Stimulated activated CD4-positive, alpha-beta T cell treated with anti-CD3 and anti-CD28 coated beads, TNF-alpha, amount 100 ng/mL, for 4 hours (primary cell): Measurements from ENCODE around the gene CDK11A.
"Not testable (repeated sequence)": the region's sequence is repeated elsewhere in the genome, so short reads cannot be mapped to it uniquely, and the experiment has no call there.

Experiments used
- DNase-seq, 3 experiments: peaks; one replicate each; pipeline ENCODE4 v3.0.0-alpha.2; 2020; ENCODE audit warnings: low read depth in 3 of 3

The CDK11A gene

GRCh38 chr1:1684031-1684681 lies 40.0 kb downstream of the CDK11A start:
- no peak for DNase-seq

GRCh38 chr1:1683104-1683905 lies 40.9 kb downstream of the CDK11A start:
- no peak for DNase-seq

- DNase-seq, result no peak
Observed at GRCh38 chr1:1680912-1681273, 43.3 kb downstream of the CDK11A start.

- DNase-seq, result no peak
Observed at GRCh38 chr1:1680031-1680911, 43.9 kb downstream of the CDK11A start.

GRCh38 chr1:1678581-1679380 lies 45.4 kb downstream of the CDK11A start:
- DNase-seq, result no peak

GRCh38 chr1:1677718-1678580 lies 46.2 kb downstream of the CDK11A start:
- DNase-seq, result peak; percentile 23 to 37 (median 30)

- not testable (repeated sequence) for DNase-seq
Observed at GRCh38 chr1:1676087-1676486, 48.1 kb downstream of the CDK11A start.

GRCh38 chr1:1675218-1675617 lies 48.9 kb downstream of the CDK11A start:
- DNase-seq, result not testable (repeated sequence)

GRCh38 chr1:1674806-1675205 lies 49.4 kb downstream of the CDK11A start:
- not testable (repeated sequence) for DNase-seq

GRCh38 chr1:1672181-1672965 lies 51.8 kb downstream of the CDK11A start:
- DNase-seq, result no peak

- DNase-seq, result no peak
Observed at GRCh38 chr1:1671365-1672119, 52.6 kb downstream of the CDK11A start.

GRCh38 chr1:1670866-1671265 lies 53.3 kb downstream of the CDK11A start:
- no peak for DNase-seq

GRCh38 chr1:1669468-1670440 lies 54.4 kb downstream of the CDK11A start:
- no peak for DNase-seq

GRCh38 chr1:1666526-1666925 lies 57.6 kb downstream of the CDK11A start:
- no peak for DNase-seq

- no peak for DNase-seq
Observed at GRCh38 chr1:1665815-1666251, 58.3 kb downstream of the CDK11A start.

- no peak for DNase-seq
Observed at GRCh38 chr1:1664941-1665814, 59.0 kb downstream of the CDK11A start.

- DNase-seq, result not testable (repeated sequence)
Observed at GRCh38 chr1:1664318-1664717, 59.8 kb downstream of the CDK11A start.
